NCI-H510A treated with DMSO at 0.1 percent for 48 hours (cell line): Measurements from ENCODE around the gene MINDY3.
"Not testable (repeated sequence)": the region's sequence is repeated elsewhere in the genome, so short reads cannot be mapped to it uniquely, and the experiment has no call there.

Source experiments
- DNase-seq: peaks from one replicate; lab custom pipeline; 2025; lab: John Stamatoyannopoulos, UW

MINDY3 gene

GRCh38 chr10:15856328-15857015, 3.8 kb downstream of the MINDY3 start:
- no peak for DNase-seq

- no peak for DNase-seq
These were observed 6.5 kb downstream of the MINDY3 start for GRCh38 chr10:15853800-15854199.

DNA sequence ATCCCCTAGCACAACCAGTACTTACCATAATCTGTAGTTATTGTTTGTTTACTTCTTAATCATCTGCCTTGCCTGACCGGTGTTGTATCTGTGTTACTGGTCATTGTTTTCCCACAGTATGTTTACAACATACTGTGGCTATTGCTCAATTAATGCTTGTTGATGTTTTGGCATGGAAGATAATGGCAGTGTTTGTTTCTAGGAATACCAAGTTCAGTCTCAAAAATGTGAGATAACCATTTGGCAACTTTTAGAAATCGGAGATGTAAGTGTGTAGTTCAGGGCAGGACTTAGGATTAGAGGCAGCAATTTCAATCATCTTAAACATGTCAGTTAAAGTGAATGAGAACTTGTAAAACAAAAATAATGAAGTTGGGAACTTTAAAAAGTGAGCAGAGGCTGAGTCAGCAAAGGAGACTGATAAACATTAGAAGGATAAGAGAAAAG, 8.2 kb downstream of the MINDY3 start:
- DNase-seq = no peak

DNA sequence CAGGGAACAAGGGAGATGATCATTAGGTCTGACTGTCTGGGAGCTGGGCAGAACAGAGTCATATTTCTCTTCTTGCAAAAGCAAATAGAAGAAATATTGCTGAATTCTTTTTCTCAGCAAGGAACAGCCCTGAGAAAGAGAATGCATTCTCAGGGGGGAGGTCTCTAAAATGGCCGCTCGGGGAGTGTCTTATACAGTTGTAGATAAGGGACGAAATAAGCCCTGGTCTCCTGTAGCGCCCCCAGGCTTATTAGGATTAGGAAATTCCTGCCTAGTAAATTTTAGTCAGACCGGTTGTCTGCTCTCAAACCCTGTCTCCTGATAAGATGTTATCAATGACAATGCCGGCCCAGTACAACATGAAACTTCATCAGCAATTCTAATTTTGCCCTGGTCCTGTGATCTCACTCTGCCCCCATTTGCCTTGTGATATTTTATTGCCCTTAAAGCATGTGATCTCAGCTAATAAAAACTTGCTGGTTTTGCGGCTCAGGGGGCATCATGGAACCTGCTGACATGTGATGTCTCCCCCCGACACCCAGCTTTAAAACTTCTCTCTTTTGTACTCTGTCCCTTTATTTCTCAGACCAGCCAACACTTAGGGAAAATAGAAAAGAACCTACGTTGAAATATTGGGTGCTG, 9.8 kb downstream of the MINDY3 start:
- not testable (repeated sequence) for DNase-seq

DNA sequence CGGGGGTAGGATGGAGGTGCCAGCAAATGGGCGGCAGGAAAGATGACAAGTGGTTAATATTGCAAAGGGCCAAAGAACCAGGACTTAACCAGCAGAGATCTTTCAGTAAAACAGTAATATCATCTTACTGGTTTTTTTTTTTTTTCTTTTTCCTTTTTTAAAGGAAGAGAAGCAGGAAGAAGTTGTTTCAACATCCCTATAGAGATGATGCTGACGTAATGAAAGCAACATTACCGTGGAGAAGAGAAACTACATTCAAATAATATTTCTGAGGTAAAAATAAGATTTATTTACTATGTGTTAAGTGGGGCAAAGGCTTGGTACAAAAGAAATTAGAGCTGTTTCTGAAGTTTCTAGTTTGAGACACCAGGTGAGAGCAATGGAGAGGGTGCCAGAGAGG, 11.0 kb downstream of the MINDY3 start:
- no peak for DNase-seq

DNA sequence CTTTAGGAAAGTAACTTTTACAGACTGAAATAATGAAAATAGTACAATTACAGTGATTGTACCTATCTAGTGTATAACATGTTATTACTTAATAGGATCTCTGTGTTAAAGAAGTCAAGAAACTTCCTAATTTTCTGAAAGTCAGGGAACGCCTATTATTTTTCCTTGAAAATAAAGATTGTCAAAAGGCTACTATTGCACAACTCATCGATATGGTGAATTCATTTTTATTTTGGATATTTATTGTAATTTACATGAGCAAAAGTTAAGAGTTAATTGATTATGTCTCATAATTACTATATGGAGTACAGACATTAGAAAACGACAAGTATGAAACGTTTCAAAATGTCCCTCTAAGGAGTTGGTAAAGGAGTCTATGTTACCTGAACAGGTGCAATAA, 12.8 kb downstream of the MINDY3 start:
- DNase-seq = no peak

DNA sequence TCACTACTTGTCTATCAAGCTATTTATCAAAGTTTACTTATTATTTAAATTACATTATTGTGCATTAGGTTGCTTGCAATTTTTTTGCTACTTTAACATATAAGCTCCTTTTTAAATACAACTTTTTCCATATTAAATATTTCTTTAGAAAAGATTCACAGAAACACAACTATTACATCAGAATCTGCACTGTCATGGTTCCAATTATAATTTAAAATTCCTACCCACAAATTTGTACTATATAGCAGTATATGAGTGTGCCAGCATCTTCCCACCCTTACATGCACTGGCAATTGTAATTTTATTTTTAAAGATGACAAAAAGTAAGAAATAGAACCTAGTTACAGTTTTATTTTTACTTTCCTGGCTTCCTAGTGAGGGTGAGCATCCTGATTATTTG, 15.8 kb downstream of the MINDY3 start:
- no peak for DNase-seq

DNA sequence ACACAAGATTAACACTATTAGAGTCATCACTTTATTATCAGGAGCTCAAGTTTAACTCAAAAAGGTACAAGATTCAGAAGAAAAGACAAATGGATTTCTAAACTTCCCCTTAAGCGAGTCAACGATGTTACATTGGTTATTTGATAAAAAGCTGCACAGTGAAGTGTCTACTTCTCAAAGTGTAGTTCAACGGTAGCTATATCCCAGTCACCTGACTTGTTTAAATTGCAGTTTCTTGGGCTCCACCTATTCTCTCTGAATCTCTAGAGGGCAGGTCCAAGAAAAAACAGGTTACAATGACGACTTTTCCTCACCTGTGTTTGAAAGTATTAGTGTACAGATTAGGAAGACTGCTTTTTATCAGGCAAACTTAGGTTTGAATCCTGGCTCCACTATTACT, 16.6 kb downstream of the MINDY3 start:
- DNase-seq = no peak

GRCh38 chr10:15842556-15843169, 17.6 kb downstream of the MINDY3 start:
- DNase-seq = no peak

GRCh38 chr10:15841696-15842095, 18.6 kb downstream of the MINDY3 start:
- DNase-seq = no peak

GRCh38 chr10:15836807-15837206, 23.5 kb downstream of the MINDY3 start:
- DNase-seq = no peak

- DNase-seq = no peak
These were observed 30.8 kb downstream of the MINDY3 start for GRCh38 chr10:15829495-15829894.

DNA sequence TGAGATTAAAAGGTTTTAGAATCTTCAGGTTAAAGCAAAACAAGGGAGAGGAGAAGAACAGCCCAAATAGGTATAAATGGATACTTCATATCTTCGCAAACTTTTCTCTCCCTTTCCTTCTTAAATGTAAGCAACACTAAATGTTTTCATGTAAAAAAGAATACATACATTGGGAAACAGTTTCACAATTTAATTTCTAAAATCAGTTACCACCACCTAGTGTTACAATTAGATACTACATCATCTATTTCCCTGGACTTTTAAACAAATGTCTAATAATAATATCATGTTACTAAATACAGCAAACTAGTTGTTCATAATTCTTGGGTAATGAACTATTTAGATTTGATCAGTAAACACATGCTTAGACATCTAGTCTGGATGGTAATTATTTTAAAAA, 35.8 kb downstream of the MINDY3 start:
- no peak for DNase-seq

DNA sequence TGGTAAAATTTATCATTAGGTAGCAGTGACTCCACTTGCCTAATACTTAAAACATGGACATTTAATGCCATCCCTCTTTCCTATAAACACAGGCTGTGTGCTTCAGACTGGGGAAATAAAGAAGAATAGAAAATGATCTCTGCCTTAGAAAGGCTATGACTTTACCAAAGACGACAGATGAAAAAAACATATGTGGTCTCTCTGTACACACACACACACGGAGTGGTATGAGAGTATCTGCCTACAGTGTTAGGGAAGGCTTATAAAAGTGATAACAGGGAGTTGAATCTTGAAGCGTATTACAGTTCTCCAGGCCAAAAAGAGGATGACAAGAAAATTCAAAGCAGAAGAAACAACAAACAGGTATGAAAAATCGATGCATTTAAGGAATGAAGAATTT, 38.2 kb downstream of the MINDY3 start:
- no peak for DNase-seq

DNA sequence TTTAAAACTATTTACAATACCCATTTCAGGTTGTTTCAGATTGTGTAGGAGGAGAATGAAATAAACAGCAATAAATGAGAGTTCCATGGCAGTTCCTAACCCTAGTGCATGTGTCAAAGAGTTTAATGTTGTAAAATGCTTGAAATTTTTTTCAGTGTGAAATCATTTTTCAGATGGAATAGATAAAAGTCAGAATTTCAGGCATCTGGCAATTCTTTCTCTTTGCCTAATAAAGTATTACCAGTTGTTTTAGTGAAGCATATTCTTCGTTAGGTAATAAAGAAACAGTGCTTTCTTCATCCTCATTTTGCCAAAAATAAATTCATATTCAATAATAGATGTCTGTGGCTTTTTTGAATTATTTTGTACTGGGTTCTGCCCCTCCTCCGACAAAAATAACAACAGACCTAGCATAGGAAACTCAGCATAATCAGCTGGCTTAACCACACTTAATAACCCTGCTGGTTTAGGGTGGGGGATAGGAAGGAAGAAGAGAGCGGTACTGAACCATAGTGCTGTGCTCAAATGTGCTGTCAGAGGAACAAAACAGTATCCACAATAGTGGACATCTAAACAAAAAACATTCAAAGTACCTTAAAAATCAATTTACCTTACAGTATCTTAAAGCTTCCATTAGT, 39.1 kb downstream of the MINDY3 start:
- DNase-seq = no peak

GRCh38 chr10:15817409-15818046, 42.8 kb downstream of the MINDY3 start:
- no peak for DNase-seq

DNA sequence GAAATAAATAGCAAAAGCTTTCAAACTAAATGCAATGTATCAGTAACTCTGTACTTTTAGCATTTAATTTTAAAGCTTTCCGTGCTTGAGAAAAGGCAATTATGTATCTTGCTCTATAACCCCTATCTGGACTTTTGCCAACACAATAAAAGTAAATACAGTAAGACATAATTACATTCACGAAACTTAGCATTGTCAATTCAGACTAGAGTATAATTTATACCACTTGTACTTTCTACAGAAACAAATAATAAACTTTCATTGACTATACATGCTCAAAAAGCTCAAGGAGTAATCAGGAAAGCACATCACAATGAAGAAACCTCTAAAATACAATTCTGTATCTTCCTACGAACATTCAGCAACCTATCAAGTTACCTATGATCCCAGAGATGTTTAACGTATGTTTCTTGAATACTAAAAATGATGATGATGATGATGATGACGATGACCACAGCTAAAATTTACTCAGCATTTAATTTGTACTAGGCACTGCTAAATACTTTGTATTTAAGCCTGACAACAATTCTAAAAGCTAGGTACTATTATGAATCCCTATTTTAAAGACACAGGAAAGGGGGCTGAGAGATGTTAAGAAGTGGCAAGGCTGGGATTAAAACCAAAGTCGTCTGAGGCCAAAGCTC, 44.9 kb downstream of the MINDY3 start:
- DNase-seq = no peak

DNA sequence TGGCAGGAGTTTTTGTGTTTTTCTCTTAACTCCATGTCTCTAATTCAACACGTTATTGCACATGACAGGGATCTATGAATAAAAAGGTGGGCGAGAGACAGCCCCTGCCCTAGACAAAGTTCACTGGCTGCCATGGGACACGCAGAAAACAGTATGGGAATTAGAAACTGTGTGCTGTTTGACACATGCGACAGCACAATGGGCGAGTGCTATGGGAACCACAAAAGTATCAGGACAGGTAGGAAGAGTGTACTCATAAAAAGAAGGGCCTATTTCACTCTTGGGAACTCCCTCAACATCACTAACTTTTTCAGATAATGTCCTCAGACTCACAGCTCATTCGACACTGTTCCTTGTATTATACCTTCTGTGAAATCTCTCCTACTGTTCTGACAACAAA, 45.7 kb downstream of the MINDY3 start:
- no peak for DNase-seq

DNA sequence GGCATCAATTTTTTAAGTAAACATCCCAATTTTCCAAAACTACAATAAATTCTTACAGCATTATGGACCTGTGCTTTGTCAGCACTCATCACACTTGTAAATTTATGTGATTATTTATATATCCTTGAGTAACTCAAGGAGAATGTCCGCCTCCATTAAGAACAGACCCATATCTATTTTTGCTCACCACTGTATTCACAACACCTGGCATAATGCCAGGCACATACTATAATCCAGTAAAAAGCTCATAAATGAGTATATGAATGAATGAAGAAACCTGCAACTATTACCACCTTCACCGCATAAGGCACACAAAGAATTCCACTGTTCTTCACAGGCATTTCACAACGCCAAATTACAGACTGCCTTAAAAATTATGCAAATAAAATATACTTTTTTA, 46.9 kb downstream of the MINDY3 start:
- DNase-seq = no peak

- no peak for DNase-seq
These were observed 50.9 kb downstream of the MINDY3 start for GRCh38 chr10:15809450-15809849.

- no peak for DNase-seq
These were observed 52.0 kb downstream of the MINDY3 start for GRCh38 chr10:15808204-15808797.
